Measurements from ENCODE around the gene CLDN9. TPM values are rescaled to one million over a fixed set of nuclear protein-coding genes. Genes with fewer than 3 reads are reported as not detected.

The CLDN9 gene
- total RNA-seq, 1 experiment from 2014 or later: 1.3 TPM

DNA sequence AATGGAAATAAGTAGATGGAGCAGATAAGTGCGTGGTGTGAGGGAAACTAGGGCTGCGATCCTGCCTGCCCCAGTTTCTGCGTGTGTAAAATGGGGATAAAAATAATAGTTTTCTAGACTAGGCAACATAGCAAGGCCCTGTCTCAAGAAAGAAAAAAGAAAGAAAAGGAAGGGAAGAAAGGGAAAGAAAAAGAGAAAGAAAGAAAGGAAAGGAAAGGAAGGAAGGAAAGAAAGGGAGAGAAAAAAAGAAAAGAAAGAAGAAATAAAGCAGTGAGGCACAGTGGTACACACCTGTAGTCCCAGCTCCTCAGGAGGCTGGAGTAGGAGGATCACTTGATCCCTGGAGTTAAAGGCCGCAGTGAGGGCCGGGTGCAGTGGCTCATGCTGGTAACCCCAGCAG, 30.3 kb upstream of the CLDN9 start:
- Histone ChIP-seq H3K9me3 (ENCODE audit: control insufficient read depth, low read depth, low read length) (no peaks in the 10 kb centered on the region), H4K5ac (ENCODE audit: insufficient read length, low read depth, low read length) (no peak overlapping the region), H3K18ac (ENCODE audit: insufficient read length, low read depth, low read length) (no peak overlapping the region), H3K9ac (ENCODE audit: extremely low read depth, insufficient read length, low read length) (no peak overlapping the region), H3K27me3 (ENCODE audit: insufficient read depth, low read length) (no peaks in the 10 kb centered on the region), H2BK20ac (ENCODE audit: low read depth, low read length, poor library complexity, severe bottlenecking) (no peak overlapping the region), H3K14ac (ENCODE audit: insufficient read depth, low read length) (no peak overlapping the region), H2AFZ (ENCODE audit: low read length) (no peak overlapping the region), H2BK12ac (ENCODE audit: insufficient read length, low read depth, low read length) (no peak overlapping the region), H4K91ac (ENCODE audit: insufficient read length, low read depth, low read length) (no peak overlapping the region), H2BK120ac (ENCODE audit: low read depth, low read length, poor library complexity, severe bottlenecking) (no peak overlapping the region), H3K79me2 (ENCODE audit: insufficient read depth, low read length) (no peaks in the 10 kb centered on the region; the same call in 1 of the 2 replicates), H3K79me1 (ENCODE audit: insufficient read depth, low read depth, low read length, poor library complexity, severe bottlenecking) (no peaks in the 10 kb centered on the region), H3K27ac (ENCODE audit: insufficient read length, low read depth, low read length) (no peak overlapping the region), H3K23ac (ENCODE audit: insufficient read length, low read depth, low read length) (no peak overlapping the region), H4K20me1 (ENCODE audit: control insufficient read depth, insufficient read depth, insufficient read length) (no peaks in the 10 kb centered on the region), H3T11ph (ENCODE audit: low read length) (no peak overlapping the region), H2BK15ac (ENCODE audit: low read depth, low read length) (no peak overlapping the region), H4K8ac (replicated peaks; ENCODE audit: insufficient read length, low read depth, low read length) (no peak overlapping the region), H3K56ac (ENCODE audit: insufficient read length, low read depth, low read length) (no peak overlapping the region), H2BK5ac (ENCODE audit: insufficient read length, low read length) (no peak overlapping the region), H3K4me2 (ENCODE audit: insufficient read depth, insufficient read length, low read length) (no peak overlapping the region), H3K4me1 (ENCODE audit: insufficient read depth, low read length) (no peaks in the 10 kb centered on the region), H3K23me2 (ENCODE audit: insufficient read length, low read depth, low read length, poor library complexity, severe bottlenecking) (peaks cover 9% of the 10 kb centered on the region), H2AK5ac (ENCODE audit: insufficient read length, low read length) (no peak overlapping the region), H3K4ac (ENCODE audit: low read depth, low read length) (no peak overlapping the region)
- no peaks in the 10 kb centered on the region for H3K9me3 Mint-ChIP-seq
- H3K4me3 Mint-ChIP-seq: peak overlapping the region; percentile 87 to 90; a peak in 3 of 5 replicates
- TF ChIP-seq, protein P1, sequence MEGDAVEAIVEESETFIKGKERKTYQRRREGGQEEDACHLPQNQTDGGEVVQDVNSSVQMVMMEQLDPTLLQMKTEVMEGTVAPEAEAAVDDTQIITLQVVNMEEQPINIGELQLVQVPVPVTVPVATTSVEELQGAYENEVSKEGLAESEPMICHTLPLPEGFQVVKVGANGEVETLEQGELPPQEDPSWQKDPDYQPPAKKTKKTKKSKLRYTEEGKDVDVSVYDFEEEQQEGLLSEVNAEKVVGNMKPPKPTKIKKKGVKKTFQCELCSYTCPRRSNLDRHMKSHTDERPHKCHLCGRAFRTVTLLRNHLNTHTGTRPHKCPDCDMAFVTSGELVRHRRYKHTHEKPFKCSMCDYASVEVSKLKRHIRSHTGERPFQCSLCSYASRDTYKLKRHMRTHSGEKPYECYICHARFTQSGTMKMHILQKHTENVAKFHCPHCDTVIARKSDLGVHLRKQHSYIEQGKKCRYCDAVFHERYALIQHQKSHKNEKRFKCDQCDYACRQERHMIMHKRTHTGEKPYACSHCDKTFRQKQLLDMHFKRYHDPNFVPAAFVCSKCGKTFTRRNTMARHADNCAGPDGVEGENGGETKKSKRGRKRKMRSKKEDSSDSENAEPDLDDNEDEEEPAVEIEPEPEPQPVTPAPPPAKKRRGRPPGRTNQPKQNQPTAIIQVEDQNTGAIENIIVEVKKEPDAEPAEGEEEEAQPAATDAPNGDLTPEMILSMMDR (conservative IDR thresholded peaks at IDR 0.05): no peak
- peaks cover 26 to 31% of the 10 kb centered on the region in 2 experiments for H3K4me1 Mint-ChIP-seq
- peak overlapping the region in 2 of 3 experiments; percentile 90 to 99; a peak in 5 of 7 replicates for H3K27ac Mint-ChIP-seq
- WGBS (ENCODE audit: extremely low coverage, insufficient read length, low lambda C conversion rate): no CpG with 5 or more reads among the region's 5 CpGs
- peaks cover 6% of the 10 kb centered on the region for H3K27me3 Mint-ChIP-seq (ENCODE audit: low read depth)
- DNase-seq: no peak
- peaks cover 5 to 10% (median 7%) of the 10 kb centered on the region in 3 experiments; a peak in 6 of 7 replicates for H3K36me3 Mint-ChIP-seq (ENCODE audit: insufficient read depth in 1 of 3, low read depth in 3 of 3)
